Measurements from ENCODE around the gene AOAH. TPM values are rescaled to one million over a fixed set of nuclear protein-coding genes. Genes with fewer than 3 reads are reported as not detected.

The AOAH gene
- total RNA-seq, 1 donor from 2014 or later = 2.4 TPM

GRCh38 chr7:36653663-36654355, 70.5 kb downstream of the AOAH start:
- H3K27me3 Mint-ChIP-seq = no peaks in the 10 kb centered on the region
- intact Hi-C loops (cut with micrococcal nuclease) = no loop called here
- DNase-seq (no peak), ATAC-seq (ENCODE audit: low read depth) (no peak)
- ChIA-PET POLR2A (no interaction called here), CTCF (no interaction called here)
- H3K27ac Mint-ChIP-seq = no peak overlapping the region
- H3K4me1 Mint-ChIP-seq = no peaks in the 10 kb centered on the region
- H3K36me3 Mint-ChIP-seq (ENCODE audit: low read depth) = no peaks in the 10 kb centered on the region
- TF ChIP-seq, protein P1, sequence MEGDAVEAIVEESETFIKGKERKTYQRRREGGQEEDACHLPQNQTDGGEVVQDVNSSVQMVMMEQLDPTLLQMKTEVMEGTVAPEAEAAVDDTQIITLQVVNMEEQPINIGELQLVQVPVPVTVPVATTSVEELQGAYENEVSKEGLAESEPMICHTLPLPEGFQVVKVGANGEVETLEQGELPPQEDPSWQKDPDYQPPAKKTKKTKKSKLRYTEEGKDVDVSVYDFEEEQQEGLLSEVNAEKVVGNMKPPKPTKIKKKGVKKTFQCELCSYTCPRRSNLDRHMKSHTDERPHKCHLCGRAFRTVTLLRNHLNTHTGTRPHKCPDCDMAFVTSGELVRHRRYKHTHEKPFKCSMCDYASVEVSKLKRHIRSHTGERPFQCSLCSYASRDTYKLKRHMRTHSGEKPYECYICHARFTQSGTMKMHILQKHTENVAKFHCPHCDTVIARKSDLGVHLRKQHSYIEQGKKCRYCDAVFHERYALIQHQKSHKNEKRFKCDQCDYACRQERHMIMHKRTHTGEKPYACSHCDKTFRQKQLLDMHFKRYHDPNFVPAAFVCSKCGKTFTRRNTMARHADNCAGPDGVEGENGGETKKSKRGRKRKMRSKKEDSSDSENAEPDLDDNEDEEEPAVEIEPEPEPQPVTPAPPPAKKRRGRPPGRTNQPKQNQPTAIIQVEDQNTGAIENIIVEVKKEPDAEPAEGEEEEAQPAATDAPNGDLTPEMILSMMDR (IDR thresholded peaks at IDR 0.05) = no peak
- no peak overlapping the region for H3K4me3 Mint-ChIP-seq
- no peaks in the 10 kb centered on the region for H3K9me3 Mint-ChIP-seq

- Mint-ChIP-seq H3K4me3 (no peak overlapping the region), H3K27ac (no peak overlapping the region), H3K36me3 (ENCODE audit: low read depth) (no peaks in the 10 kb centered on the region), H3K27me3 (no peaks in the 10 kb centered on the region), H3K4me1 (no peaks in the 10 kb centered on the region), H3K9me3 (no peaks in the 10 kb centered on the region)
- TF ChIP-seq, protein P1 (IDR thresholded peaks at IDR 0.05) = no peak
- intact Hi-C loops (cut with micrococcal nuclease) = no loop called here
- DNase-seq (no peak), ATAC-seq (ENCODE audit: low read depth) (no peak)
- POLR2A ChIA-PET = no interaction called here
- CTCF ChIA-PET = no interaction called here
These were observed 71.2 kb downstream of the AOAH start for GRCh38 chr7:36653008-36653662.

- TF ChIP-seq, protein P1 (IDR thresholded peaks at IDR 0.05) = no peak
- H3K9me3 Mint-ChIP-seq = no peaks in the 10 kb centered on the region
- H3K27ac Mint-ChIP-seq = no peak overlapping the region
- ChIA-PET POLR2A (no interaction called here), CTCF (no interaction called here)
- H3K4me1 Mint-ChIP-seq = no peaks in the 10 kb centered on the region
- no peak overlapping the region for H3K4me3 Mint-ChIP-seq
- intact Hi-C loops (cut with micrococcal nuclease) = no loop called here
- H3K27me3 Mint-ChIP-seq = no peaks in the 10 kb centered on the region
- DNase-seq = no peak
- no peak for ATAC-seq (ENCODE audit: low read depth)
- no peaks in the 10 kb centered on the region for H3K36me3 Mint-ChIP-seq (ENCODE audit: low read depth)
These were observed 71.9 kb downstream of the AOAH start for GRCh38 chr7:36652431-36652830.

- ChIA-PET CTCF (no interaction called here), POLR2A (no interaction called here)
- DNase-seq (no peak), ATAC-seq (ENCODE audit: low read depth) (no peak)
- Mint-ChIP-seq H3K27me3 (no peaks in the 10 kb centered on the region), H3K36me3 (ENCODE audit: low read depth) (no peaks in the 10 kb centered on the region), H3K27ac (no peak overlapping the region), H3K9me3 (no peaks in the 10 kb centered on the region), H3K4me1 (no peaks in the 10 kb centered on the region), H3K4me3 (no peak overlapping the region)
- intact Hi-C loops (cut with micrococcal nuclease) = no loop called here
- TF ChIP-seq, protein P1 (IDR thresholded peaks at IDR 0.05) = no peak
These were observed 72.9 kb downstream of the AOAH start for GRCh38 chr7:36651404-36651803.

GRCh38 chr7:36650766-36651312, 73.5 kb downstream of the AOAH start:
- no peak for DNase-seq
- ChIA-PET CTCF (no interaction called here), POLR2A (no interaction called here)
- ATAC-seq (ENCODE audit: low read depth) = no peak
- H3K4me3 Mint-ChIP-seq = no peak overlapping the region
- TF ChIP-seq, protein P1 (IDR thresholded peaks at IDR 0.05) = no peak
- no peak overlapping the region for H3K27ac Mint-ChIP-seq
- no peaks in the 10 kb centered on the region for H3K4me1 Mint-ChIP-seq
- H3K36me3 Mint-ChIP-seq (ENCODE audit: low read depth) = no peaks in the 10 kb centered on the region
- intact Hi-C loops (cut with micrococcal nuclease) = no loop called here
- H3K27me3 Mint-ChIP-seq = no peaks in the 10 kb centered on the region
- H3K9me3 Mint-ChIP-seq = no peaks in the 10 kb centered on the region

All from activated B cell treated with CpG ODN at 0.5 μM for 24 hours (primary cell).